ENCODE measurements around the gene RNF32.
"Not testable (repeated sequence)": the region's sequence is repeated elsewhere in the genome, so short reads cannot be mapped to it uniquely, and the experiment has no call there.

The RNF32 gene

GRCh38 chr7:156642306-156643045 is 1.9 kb downstream of the RNF32 start:
- DNase-seq = no peak

GRCh38 chr7:156647330-156647729 is 6.8 kb downstream of the RNF32 start:
- DNase-seq = not testable (repeated sequence)

- no peak for DNase-seq
Measured at GRCh38 chr7:156650042-156650441, 9.5 kb downstream of the RNF32 start.

- no peak for DNase-seq
Measured at GRCh38 chr7:156651474-156651873, 10.9 kb downstream of the RNF32 start.

GRCh38 chr7:156652886-156653568 is 12.5 kb downstream of the RNF32 start:
- DNase-seq = no peak

GRCh38 chr7:156654511-156655234 is 14.1 kb downstream of the RNF32 start:
- no peak for DNase-seq

- no peak for DNase-seq
Measured at GRCh38 chr7:156655251-156655650, 14.7 kb downstream of the RNF32 start.

GRCh38 chr7:156655983-156656382 is 15.4 kb downstream of the RNF32 start:
- no peak for DNase-seq

GRCh38 chr7:156656598-156656997 is 16.0 kb downstream of the RNF32 start:
- no peak for DNase-seq

- DNase-seq = no peak
Measured at GRCh38 chr7:156657681-156658080, 17.1 kb downstream of the RNF32 start.

- no peak for DNase-seq
Measured at GRCh38 chr7:156659203-156659602, 18.6 kb downstream of the RNF32 start.

GRCh38 chr7:156659961-156660360 is 19.4 kb downstream of the RNF32 start:
- DNase-seq = no peak

GRCh38 chr7:156661637-156662036 is 21.1 kb downstream of the RNF32 start:
- no peak for DNase-seq

GRCh38 chr7:156662277-156662676 is 21.7 kb downstream of the RNF32 start:
- no peak for DNase-seq

- DNase-seq = no peak
Measured at GRCh38 chr7:156665101-156665500, 24.5 kb downstream of the RNF32 start.

GRCh38 chr7:156666368-156667109 is 26.0 kb downstream of the RNF32 start:
- DNase-seq = no peak

GRCh38 chr7:156667110-156667426 is 26.5 kb downstream of the RNF32 start:
- DNase-seq = no peak

- DNase-seq = no peak
Measured at GRCh38 chr7:156668130-156668741, 27.7 kb downstream of the RNF32 start.

- no peak for DNase-seq
Measured at GRCh38 chr7:156669035-156669828, 28.7 kb downstream of the RNF32 start.

GRCh38 chr7:156673454-156673853 is 32.9 kb downstream of the RNF32 start:
- DNase-seq = no peak

- no peak for DNase-seq
Measured at GRCh38 chr7:156673902-156674301, 33.3 kb downstream of the RNF32 start.

- DNase-seq = no peak
Measured at GRCh38 chr7:156675721-156676120, 35.1 kb downstream of the RNF32 start.
